ENCODE results near the gene MICU1. TPM values are rescaled to one million over a fixed set of nuclear protein-coding genes. Genes with fewer than 3 reads are reported as not detected.

MICU1 gene
- total RNA-seq, 1 donor from 2014 or later, result 28.7 TPM

- TF ChIP-seq EZH2 (IDR thresholded peaks at IDR 0.05; ENCODE audit: insufficient read depth, low read length) (no peak), CTCF (IDR thresholded peaks at IDR 0.05; ENCODE audit: insufficient read depth, low read depth, low read length) (no peak)
- H3K27me3 Mint-ChIP-seq (ENCODE audit: low read depth, unreplicated experiment), result no peaks in the 10 kb centered on the region
- H3K36me3 Mint-ChIP-seq (ENCODE audit: low read depth, unreplicated experiment), result peaks cover 8% of the 10 kb centered on the region
- Histone ChIP-seq H3K9me3 (ENCODE audit: insufficient read depth, low read depth, low read length) (no peaks in the 10 kb centered on the region), H3K9ac (ENCODE audit: low read length) (no peak overlapping the region), H3K36me3 (ENCODE audit: insufficient read depth, low read length) (no peaks in the 10 kb centered on the region), H3K79me2 (ENCODE audit: insufficient read depth, low read length) (no peaks in the 10 kb centered on the region), H3K4me2 (ENCODE audit: low read length) (no peak overlapping the region), H3K27me3 (ENCODE audit: insufficient read depth, low read length) (no peaks in the 10 kb centered on the region), H2AFZ (ENCODE audit: low read depth, low read length) (no peak overlapping the region), H3K4me3 (ENCODE audit: insufficient read depth, low read depth, low read length) (no peak overlapping the region), H3K4me1 (ENCODE audit: insufficient read depth, low read length) (no peaks in the 10 kb centered on the region), H3K27ac (ENCODE audit: low read depth, low read length) (no peak overlapping the region), H4K20me1 (ENCODE audit: insufficient read depth, low read length) (no peaks in the 10 kb centered on the region)
- H3K27ac Mint-ChIP-seq (ENCODE audit: unreplicated experiment), result no peak overlapping the region
- no peak overlapping the region for H3K4me3 Mint-ChIP-seq (ENCODE audit: unreplicated experiment)
- peaks cover 3% of the 10 kb centered on the region for H3K9me3 Mint-ChIP-seq (ENCODE audit: unreplicated experiment)
- H3K4me1 Mint-ChIP-seq (ENCODE audit: low read depth, unreplicated experiment), result peaks cover 3% of the 10 kb centered on the region
- FAIRE-seq (no peak), DNase-seq (ENCODE audit: low read depth) (no peak)
These were observed 235.1 kb downstream of the MICU1 start for GRCh38 chr10:72390764-72391163.

- FAIRE-seq (no peak), DNase-seq (ENCODE audit: low read depth) (no peak)
- Histone ChIP-seq H2AFZ (ENCODE audit: low read depth, low read length) (no peak overlapping the region), H3K4me3 (ENCODE audit: insufficient read depth, low read depth, low read length) (no peak overlapping the region), H3K9ac (ENCODE audit: low read length) (no peak overlapping the region), H3K27ac (ENCODE audit: low read depth, low read length) (no peak overlapping the region), H3K79me2 (ENCODE audit: insufficient read depth, low read length) (no peaks in the 10 kb centered on the region), H3K9me3 (ENCODE audit: insufficient read depth, low read depth, low read length) (no peaks in the 10 kb centered on the region), H3K36me3 (ENCODE audit: insufficient read depth, low read length) (no peaks in the 10 kb centered on the region), H3K4me1 (ENCODE audit: insufficient read depth, low read length) (no peaks in the 10 kb centered on the region), H3K4me2 (ENCODE audit: low read length) (no peak overlapping the region), H3K27me3 (ENCODE audit: insufficient read depth, low read length) (no peaks in the 10 kb centered on the region), H4K20me1 (ENCODE audit: insufficient read depth, low read length) (no peaks in the 10 kb centered on the region)
- Mint-ChIP-seq H3K36me3 (ENCODE audit: low read depth, unreplicated experiment) (peaks cover 4% of the 10 kb centered on the region), H3K4me3 (ENCODE audit: unreplicated experiment) (no peak overlapping the region), H3K27ac (ENCODE audit: unreplicated experiment) (no peak overlapping the region), H3K9me3 (ENCODE audit: unreplicated experiment) (peaks cover 2% of the 10 kb centered on the region), H3K4me1 (ENCODE audit: low read depth, unreplicated experiment) (peaks cover 3% of the 10 kb centered on the region), H3K27me3 (ENCODE audit: low read depth, unreplicated experiment) (no peaks in the 10 kb centered on the region)
- TF ChIP-seq EZH2 (IDR thresholded peaks at IDR 0.05; ENCODE audit: insufficient read depth, low read length), result no peak
These were observed 236.2 kb downstream of the MICU1 start for GRCh38 chr10:72389716-72390115.

GRCh38 chr10:72389014-72389413, 236.9 kb downstream of the MICU1 start:
- Mint-ChIP-seq H3K4me3 (ENCODE audit: unreplicated experiment) (no peak overlapping the region), H3K4me1 (ENCODE audit: low read depth, unreplicated experiment) (peaks cover 3% of the 10 kb centered on the region), H3K27me3 (ENCODE audit: low read depth, unreplicated experiment) (no peaks in the 10 kb centered on the region), H3K9me3 (ENCODE audit: unreplicated experiment) (peaks cover 2% of the 10 kb centered on the region), H3K36me3 (ENCODE audit: low read depth, unreplicated experiment) (peaks cover 4% of the 10 kb centered on the region), H3K27ac (ENCODE audit: unreplicated experiment) (no peak overlapping the region)
- Histone ChIP-seq H3K4me1 (ENCODE audit: insufficient read depth, low read length) (no peaks in the 10 kb centered on the region), H3K79me2 (ENCODE audit: insufficient read depth, low read length) (no peaks in the 10 kb centered on the region), H3K9ac (ENCODE audit: low read length) (no peak overlapping the region), H3K27ac (ENCODE audit: low read depth, low read length) (no peak overlapping the region), H3K4me2 (ENCODE audit: low read length) (no peak overlapping the region), H3K27me3 (ENCODE audit: insufficient read depth, low read length) (no peaks in the 10 kb centered on the region), H3K36me3 (ENCODE audit: insufficient read depth, low read length) (no peaks in the 10 kb centered on the region), H3K9me3 (ENCODE audit: insufficient read depth, low read depth, low read length) (no peaks in the 10 kb centered on the region), H4K20me1 (ENCODE audit: insufficient read depth, low read length) (no peaks in the 10 kb centered on the region), H3K4me3 (ENCODE audit: insufficient read depth, low read depth, low read length) (no peak overlapping the region), H2AFZ (ENCODE audit: low read depth, low read length) (no peak overlapping the region)
- FAIRE-seq (no peak), DNase-seq (ENCODE audit: low read depth) (no peak)
- TF ChIP-seq EZH2 (IDR thresholded peaks at IDR 0.05; ENCODE audit: insufficient read depth, low read length), result no peak
- TF ChIP-seq CTCF (IDR thresholded peaks at IDR 0.05; ENCODE audit: insufficient read depth, low read depth, low read length), result no peak

Data from astrocyte (in vitro differentiated cells and primary cell).